ENCODE measurements around the gene CPVL. TPM values are rescaled to one million over a fixed set of nuclear protein-coding genes. Genes with fewer than 3 reads are reported as not detected.

CPVL gene
- total and polyA plus RNA-seq, 2 donors (not counting 1 experiment from before 2014, with no cell fraction given), result 2.6 TPM; not detected in 1

- H3K9me3 ChIP-seq (ENCODE audit: control extremely low read depth in 1 of 3, control insufficient read depth in 2 of 3, insufficient read depth in 1 of 3, low read length in 2 of 3), result no peaks in the 10 kb centered on the region
- ATAC-seq (ENCODE audit: low read depth), result no peak
- ChIA-PET CTCF (no interaction called here), POLR2A (no interaction called here)
- H3K79me2 ChIP-seq (ENCODE audit: control insufficient read depth, insufficient read depth, low read length), result no peaks in the 10 kb centered on the region
- H3K4me1 Mint-ChIP-seq, result no peaks in the 10 kb centered on the region
- DNase-seq, result no peak
- H4K20me1 ChIP-seq (ENCODE audit: control insufficient read depth, insufficient read depth, low read length, poor library complexity, severe bottlenecking), result no peaks in the 10 kb centered on the region
- H3K9ac ChIP-seq (ENCODE audit: low read length), result no peak overlapping the region
- WGBS (ENCODE audit: insufficient coverage), result 96% methylated on average over 3 of the region's 4 CpGs
- intact Hi-C loops (cut with micrococcal nuclease), result no loop called here
- TF ChIP-seq, protein P1, sequence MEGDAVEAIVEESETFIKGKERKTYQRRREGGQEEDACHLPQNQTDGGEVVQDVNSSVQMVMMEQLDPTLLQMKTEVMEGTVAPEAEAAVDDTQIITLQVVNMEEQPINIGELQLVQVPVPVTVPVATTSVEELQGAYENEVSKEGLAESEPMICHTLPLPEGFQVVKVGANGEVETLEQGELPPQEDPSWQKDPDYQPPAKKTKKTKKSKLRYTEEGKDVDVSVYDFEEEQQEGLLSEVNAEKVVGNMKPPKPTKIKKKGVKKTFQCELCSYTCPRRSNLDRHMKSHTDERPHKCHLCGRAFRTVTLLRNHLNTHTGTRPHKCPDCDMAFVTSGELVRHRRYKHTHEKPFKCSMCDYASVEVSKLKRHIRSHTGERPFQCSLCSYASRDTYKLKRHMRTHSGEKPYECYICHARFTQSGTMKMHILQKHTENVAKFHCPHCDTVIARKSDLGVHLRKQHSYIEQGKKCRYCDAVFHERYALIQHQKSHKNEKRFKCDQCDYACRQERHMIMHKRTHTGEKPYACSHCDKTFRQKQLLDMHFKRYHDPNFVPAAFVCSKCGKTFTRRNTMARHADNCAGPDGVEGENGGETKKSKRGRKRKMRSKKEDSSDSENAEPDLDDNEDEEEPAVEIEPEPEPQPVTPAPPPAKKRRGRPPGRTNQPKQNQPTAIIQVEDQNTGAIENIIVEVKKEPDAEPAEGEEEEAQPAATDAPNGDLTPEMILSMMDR (IDR thresholded peaks at IDR 0.05), result no peak
- no peak for TF ChIP-seq EZH2 (IDR thresholded peaks at IDR 0.05; ENCODE audit: borderline replicate concordance, insufficient read depth, low read depth, low read length, poor library complexity, severe bottlenecking)
- H3K27ac Mint-ChIP-seq, result no peak overlapping the region
- no peak overlapping the region for H3K4me3 Mint-ChIP-seq
- peaks cover 20% of the 10 kb centered on the region for H3K27me3 Mint-ChIP-seq
- H3K4me1 ChIP-seq (ENCODE audit: control insufficient read depth in 2 of 2, insufficient read depth in 2 of 2, low read length in 2 of 2), result no peaks in the 10 kb centered on the region
- no peaks in the 10 kb centered on the region for H3K36me3 ChIP-seq (replicated peaks in 1 of 2; ENCODE audit: control extremely low read depth in 1 of 2, control insufficient read depth in 1 of 2, extremely low read depth in 1 of 2, insufficient read depth in 2 of 2, low read length in 1 of 2)
- H3K4me3 ChIP-seq (ENCODE audit: control extremely low read depth in 1 of 5, extremely low read depth in 1 of 5, insufficient read depth in 1 of 5, low read depth in 2 of 5, low read length in 4 of 5), result no peak overlapping the region
- no peak overlapping the region for H2AFZ ChIP-seq (ENCODE audit: insufficient read depth, low read depth, low read length, poor library complexity, severe bottlenecking)
- H3K9me3 Mint-ChIP-seq (ENCODE audit: insufficient read depth), result peaks cover 13% of the 10 kb centered on the region
- H3K4me2 ChIP-seq (replicated peaks; ENCODE audit: low read depth, low read length, poor library complexity, severe bottlenecking), result no peak overlapping the region
- H3K27me3 ChIP-seq (replicated peaks in 1 of 4; ENCODE audit: control extremely low read depth in 1 of 4, control insufficient read depth in 3 of 4, insufficient read depth in 4 of 4, low read length in 3 of 4), result no peaks in the 10 kb centered on the region
- no peak overlapping the region for H3K27ac ChIP-seq (ENCODE audit: low read length in 2 of 2)
Observed at GRCh38 chr7:29032146-29032545, 114.2 kb downstream of the CPVL start.

GRCh38 chr7:29030781-29031275, 115.5 kb downstream of the CPVL start:
- Mint-ChIP-seq H3K4me1 (no peaks in the 10 kb centered on the region), H3K9me3 (ENCODE audit: insufficient read depth) (peaks cover 16% of the 10 kb centered on the region), H3K4me3 (no peak overlapping the region), H3K27ac (no peak overlapping the region), H3K27me3 (peaks cover 21% of the 10 kb centered on the region)
- Histone ChIP-seq H3K9me3 (ENCODE audit: control extremely low read depth in 1 of 3, control insufficient read depth in 2 of 3, insufficient read depth in 1 of 3, low read length in 2 of 3) (no peaks in the 10 kb centered on the region), H3K9ac (ENCODE audit: low read length) (no peak overlapping the region), H2AFZ (ENCODE audit: insufficient read depth, low read depth, low read length, poor library complexity, severe bottlenecking) (no peak overlapping the region), H3K27me3 (replicated peaks in 1 of 4; ENCODE audit: control extremely low read depth in 1 of 4, control insufficient read depth in 3 of 4, insufficient read depth in 4 of 4, low read length in 3 of 4) (no peaks in the 10 kb centered on the region), H3K4me1 (ENCODE audit: control insufficient read depth in 2 of 2, insufficient read depth in 2 of 2, low read length in 2 of 2) (no peaks in the 10 kb centered on the region), H4K20me1 (ENCODE audit: control insufficient read depth, insufficient read depth, low read length, poor library complexity, severe bottlenecking) (no peaks in the 10 kb centered on the region), H3K36me3 (replicated peaks in 1 of 2; ENCODE audit: control extremely low read depth in 1 of 2, control insufficient read depth in 1 of 2, extremely low read depth in 1 of 2, insufficient read depth in 2 of 2, low read length in 1 of 2) (no peaks in the 10 kb centered on the region), H3K27ac (ENCODE audit: low read length in 2 of 2) (no peak overlapping the region), H3K79me2 (ENCODE audit: control insufficient read depth, insufficient read depth, low read length) (no peaks in the 10 kb centered on the region), H3K4me3 (ENCODE audit: control extremely low read depth in 1 of 5, extremely low read depth in 1 of 5, insufficient read depth in 1 of 5, low read depth in 2 of 5, low read length in 4 of 5) (no peak overlapping the region), H3K4me2 (replicated peaks; ENCODE audit: low read depth, low read length, poor library complexity, severe bottlenecking) (no peak overlapping the region)
- TF ChIP-seq EZH2 (IDR thresholded peaks at IDR 0.05; ENCODE audit: borderline replicate concordance, insufficient read depth, low read depth, low read length, poor library complexity, severe bottlenecking), result no peak
- TF ChIP-seq, protein P1 (IDR thresholded peaks at IDR 0.05), result no peak
- CTCF ChIA-PET, result no interaction called here
- intact Hi-C loops (cut with micrococcal nuclease), result no loop called here
- WGBS (ENCODE audit: insufficient coverage), result no CpG with 5 or more reads among the region's 3 CpGs
- ATAC-seq (ENCODE audit: low read depth) (no peak), DNase-seq (no peak)
- POLR2A ChIA-PET, result no interaction called here

Measured in B cell (primary cell).